Measurements from ENCODE around the gene OXER1. TPM values are rescaled to one million over a fixed set of nuclear protein-coding genes. Genes with fewer than 3 reads are reported as not detected.

Gene OXER1
- total and polyA plus RNA-seq, 2 of the 13 experiments (the other 11 are each of a cell fraction or from before 2014, with no cell fraction given): 8.0 to 9.0 TPM

- ChIA-PET CTCF (ENCODE audit: low intra/inter-chr PET ratio, low total read pairs) (no interaction called here), POLR2A (interaction anchor here (0.9 to 2.5 kb wide), 5 partner anchors 11 to 137 kb away, joined by 3 to 20 read pairs (median 4); partner anchors contain the start of gene HAAO)
- in situ Hi-C loops (cut with HindIII; ENCODE audit: extremely low pct_ligation_motif_present, low pct_unique_long_range_greater_than_20kb): no loop called here
- DNase-seq (ENCODE audit: low spot score): no peak
- no peak for FAIRE-seq
- peaks cover 1 to 9% of the 10 kb centered on the region in 2 experiments; a peak in 3 of 5 replicates for H3K36me3 ChIP-seq (replicated peaks in 1 of 2; ENCODE audit: control insufficient read depth in 1 of 2, insufficient read depth in 2 of 2, low read length in 2 of 2)
- H3K79me2 ChIP-seq (ENCODE audit: insufficient read depth, low read length): no peaks in the 10 kb centered on the region
- intact Hi-C loops (cut with micrococcal nuclease; ENCODE audit: unreplicated experiment): no loop called here
- H3K27me3 ChIP-seq (ENCODE audit: control insufficient read depth in 1 of 2, insufficient read depth in 2 of 2, low read length in 2 of 2): no peaks in the 10 kb centered on the region
- H3K4me2 ChIP-seq (ENCODE audit: low read depth, low read length): no peak overlapping the region
- no peak for ATAC-seq
- WGBS (ENCODE audit: low lambda C conversion rate): 83% methylated on average over 3 of the region's 3 CpGs
- no peak overlapping the region for H3K4me3 ChIP-seq (replicated peaks in 1 of 3; ENCODE audit: insufficient read depth in 1 of 3, low read depth in 2 of 3, low read length in 3 of 3)
- H2AFZ ChIP-seq (ENCODE audit: low read length): no peak overlapping the region
- TF ChIP-seq ZNF180 (CRISPR knock-in tag; IDR thresholded peaks at IDR 0.05; ENCODE audit: borderline replicate concordance, low read depth) (no peak), ZNF772 (CRISPR knock-in tag; IDR thresholded peaks at IDR 0.05) (no peak)
- TF ChIP-seq, protein P1, sequence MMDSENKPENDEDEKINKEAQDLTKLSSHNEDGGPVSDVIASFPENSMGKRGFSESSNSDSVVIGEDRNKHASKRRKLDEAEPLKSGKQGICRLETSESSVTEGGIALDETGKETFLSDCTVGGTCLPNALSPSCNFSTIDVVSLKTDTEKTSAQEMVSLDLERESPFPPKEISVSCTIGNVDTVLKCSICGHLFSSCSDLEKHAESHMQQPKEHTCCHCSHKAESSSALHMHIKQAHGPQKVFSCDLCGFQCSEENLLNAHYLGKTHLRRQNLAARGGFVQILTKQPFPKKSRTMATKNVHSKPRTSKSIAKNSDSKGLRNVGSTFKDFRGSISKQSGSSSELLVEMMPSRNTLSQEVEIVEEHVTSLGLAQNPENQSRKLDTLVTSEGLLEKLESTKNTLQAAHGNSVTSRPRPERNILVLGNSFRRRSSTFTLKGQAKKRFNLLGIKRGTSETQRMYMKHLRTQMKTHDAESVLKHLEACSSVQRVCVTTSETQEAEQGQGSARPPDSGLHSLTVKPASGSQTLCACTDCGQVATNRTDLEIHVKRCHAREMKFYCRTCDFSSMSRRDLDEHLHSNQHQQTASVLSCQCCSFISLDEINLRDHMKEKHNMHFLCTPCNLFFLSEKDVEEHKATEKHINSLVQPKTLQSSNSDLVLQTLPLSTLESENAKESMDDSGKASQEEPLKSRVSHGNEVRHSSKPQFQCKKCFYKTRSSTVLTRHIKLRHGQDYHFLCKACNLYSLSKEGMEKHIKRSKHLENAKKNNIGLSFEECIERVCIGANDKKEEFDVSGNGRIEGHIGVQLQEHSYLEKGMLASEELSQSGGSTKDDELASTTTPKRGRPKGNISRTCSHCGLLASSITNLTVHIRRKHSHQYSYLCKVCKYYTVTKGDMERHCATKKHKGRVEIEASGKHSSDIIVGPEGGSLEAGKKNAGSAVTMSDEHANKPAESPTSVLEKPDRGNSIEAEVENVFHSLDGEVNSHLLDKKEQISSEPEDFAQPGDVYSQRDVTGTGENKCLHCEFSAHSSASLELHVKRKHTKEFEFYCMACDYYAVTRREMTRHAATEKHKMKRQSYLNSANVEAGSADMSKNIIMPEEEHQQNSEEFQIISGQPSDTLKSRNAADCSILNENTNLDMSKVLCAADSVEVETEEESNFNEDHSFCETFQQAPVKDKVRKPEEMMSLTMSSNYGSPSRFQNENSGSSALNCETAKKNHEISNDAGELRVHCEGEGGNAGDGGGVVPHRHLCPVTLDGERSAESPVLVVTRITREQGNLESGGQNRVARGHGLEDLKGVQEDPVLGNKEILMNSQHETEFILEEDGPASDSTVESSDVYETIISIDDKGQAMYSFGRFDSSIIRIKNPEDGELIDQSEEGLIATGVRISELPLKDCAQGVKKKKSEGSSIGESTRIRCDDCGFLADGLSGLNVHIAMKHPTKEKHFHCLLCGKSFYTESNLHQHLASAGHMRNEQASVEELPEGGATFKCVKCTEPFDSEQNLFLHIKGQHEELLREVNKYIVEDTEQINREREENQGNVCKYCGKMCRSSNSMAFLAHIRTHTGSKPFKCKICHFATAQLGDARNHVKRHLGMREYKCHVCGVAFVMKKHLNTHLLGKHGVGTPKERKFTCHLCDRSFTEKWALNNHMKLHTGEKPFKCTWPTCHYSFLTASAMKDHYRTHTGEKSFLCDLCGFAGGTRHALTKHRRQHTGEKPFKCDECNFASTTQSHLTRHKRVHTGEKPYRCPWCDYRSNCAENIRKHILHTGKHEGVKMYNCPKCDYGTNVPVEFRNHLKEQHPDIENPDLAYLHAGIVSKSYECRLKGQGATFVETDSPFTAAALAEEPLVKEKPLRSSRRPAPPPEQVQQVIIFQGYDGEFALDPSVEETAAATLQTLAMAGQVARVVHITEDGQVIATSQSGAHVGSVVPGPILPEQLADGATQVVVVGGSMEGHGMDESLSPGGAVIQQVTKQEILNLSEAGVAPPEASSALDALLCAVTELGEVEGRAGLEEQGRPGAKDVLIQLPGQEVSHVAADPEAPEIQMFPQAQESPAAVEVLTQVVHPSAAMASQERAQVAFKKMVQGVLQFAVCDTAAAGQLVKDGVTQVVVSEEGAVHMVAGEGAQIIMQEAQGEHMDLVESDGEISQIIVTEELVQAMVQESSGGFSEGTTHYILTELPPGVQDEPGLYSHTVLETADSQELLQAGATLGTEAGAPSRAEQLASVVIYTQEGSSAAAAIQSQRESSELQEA (CRISPR knock-in tag; IDR thresholded peaks at IDR 0.05; ENCODE audit: not compliant biosample characterization): no peak
- TF ChIP-seq, protein P2, sequence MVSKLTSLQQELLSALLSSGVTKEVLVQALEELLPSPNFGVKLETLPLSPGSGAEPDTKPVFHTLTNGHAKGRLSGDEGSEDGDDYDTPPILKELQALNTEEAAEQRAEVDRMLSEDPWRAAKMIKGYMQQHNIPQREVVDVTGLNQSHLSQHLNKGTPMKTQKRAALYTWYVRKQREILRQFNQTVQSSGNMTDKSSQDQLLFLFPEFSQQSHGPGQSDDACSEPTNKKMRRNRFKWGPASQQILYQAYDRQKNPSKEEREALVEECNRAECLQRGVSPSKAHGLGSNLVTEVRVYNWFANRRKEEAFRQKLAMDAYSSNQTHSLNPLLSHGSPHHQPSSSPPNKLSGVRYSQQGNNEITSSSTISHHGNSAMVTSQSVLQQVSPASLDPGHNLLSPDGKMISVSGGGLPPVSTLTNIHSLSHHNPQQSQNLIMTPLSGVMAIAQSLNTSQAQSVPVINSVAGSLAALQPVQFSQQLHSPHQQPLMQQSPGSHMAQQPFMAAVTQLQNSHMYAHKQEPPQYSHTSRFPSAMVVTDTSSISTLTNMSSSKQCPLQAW (CRISPR knock-in tag; IDR thresholded peaks at IDR 0.05): no peak
- H3K4me1 ChIP-seq (ENCODE audit: insufficient read depth, low read length): peaks cover 6% of the 10 kb centered on the region; the same call in 1 of the 2 replicates
- no TSS peak for BruUV-seq (replicated peaks)
- peaks cover 14% of the 10 kb centered on the region for H3K9me3 ChIP-seq (ENCODE audit: low read length)
- no peaks in the 10 kb centered on the region for H4K20me1 ChIP-seq (ENCODE audit: insufficient read depth, low read length)
- no peak overlapping the region for H3K27ac ChIP-seq (ENCODE audit: extremely low read length, insufficient read depth, low read length)
- H3K9ac ChIP-seq (ENCODE audit: insufficient read depth, low read depth, low read length): no peak overlapping the region
Measured at GRCh38 chr2:42775810-42776209, 11.9 kb upstream of the OXER1 start.
